Esophagus squamous epithelium (tissue), 4 donors: ENCODE data around the gene RTN1.

Experiments
- CTCF ChIP-seq, 6 experiments: fragments of 450-650 bp in 4 of 6; fragments of 200-600 bp in 2 of 6; sonication (generic) in 2 of 6; IDR thresholded peaks; one replicate each; pipeline ENCODE4 v1.5.1; 2016 to 2019; ENCODE audit warnings: antibody characterized with exemption in 6 of 6, mild to moderate bottlenecking in 4 of 6, moderate library complexity in 4 of 6
- POLR2A ChIP-seq, 4 donors: fragments of 450-650 bp; IDR thresholded peaks; one replicate each; pipeline ENCODE4 v1.6.1; 2017; ENCODE audit warnings: antibody characterized with exemption in 4 of 4, mild to moderate bottlenecking in 4 of 4, moderate library complexity in 3 of 4

GRCh38 chr14:59585891-59586554 is 284.6 kb downstream of the RTN1 start:
- TF ChIP-seq CTCF (IDR thresholded peaks at IDR 0.05) (no peak), POLR2A (IDR thresholded peaks at IDR 0.05) (no peak)
